NOMO-1 (cell line): ENCODE results near the gene OR2G6.
A peak's percentile ranks its signal among the peaks of the same experiment; 100 is the strongest.
"Not testable (repeated sequence)": the region's sequence is repeated elsewhere in the genome, so short reads cannot be mapped to it uniquely, and the experiment has no call there.

ENCODE experiments used
- DNase-seq, 2 experiments: peaks; one replicate each; lab custom pipeline; 2025; ENCODE audit not compliant: unreplicated experiment in 2 of 2; lab: John Stamatoyannopoulos, UW

OR2G6 gene

GRCh38 chr1:248507773-248508172, at the start of gene OR2G6:
TSS of gene OR2G6 (plus strand) at chr1:248508073. CDS start at chr1:248521647, 13,574 bp downstream.
- not testable (repeated sequence) for DNase-seq

GRCh38 chr1:248459117-248459516, 48.8 kb upstream of the OR2G6 start:
- DNase-seq, result not testable (repeated sequence)

- DNase-seq, result no peak
Observed at GRCh38 chr1:248471154-248471553, 36.7 kb upstream of the OR2G6 start.

GRCh38 chr1:248472111-248472510, 35.8 kb upstream of the OR2G6 start:
- DNase-seq, result not testable (repeated sequence)

- not testable (repeated sequence) for DNase-seq
Observed at GRCh38 chr1:248473051-248473450, 34.8 kb upstream of the OR2G6 start, which contains the start of gene OR2T3. TSS of gene OR2T3 (plus strand) at chr1:248473351. CDS start at chr1:248473351, 0 bp downstream.

GRCh38 chr1:248475660-248476059, 32.2 kb upstream of the OR2G6 start:
- not testable (repeated sequence) for DNase-seq

- DNase-seq, result not testable (repeated sequence)
Observed at GRCh38 chr1:248481686-248482579, 25.9 kb upstream of the OR2G6 start.

- not testable (repeated sequence) for DNase-seq
Observed at GRCh38 chr1:248488289-248488688, 19.6 kb upstream of the OR2G6 start, which contains the start of gene OR2T5. TSS of gene OR2T5 (plus strand) at chr1:248488589. CDS start at chr1:248488589, 0 bp downstream.

GRCh38 chr1:248496661-248497060, 11.2 kb upstream of the OR2G6 start:
- DNase-seq, result not testable (repeated sequence)

- not testable (repeated sequence) for DNase-seq
Observed at GRCh38 chr1:248500305-248501035, 7.4 kb upstream of the OR2G6 start.

GRCh38 chr1:248510217-248510616, 2.3 kb downstream of the OR2G6 start:
- DNase-seq, result not testable (repeated sequence)

- DNase-seq, result no peak
Observed at GRCh38 chr1:248521856-248522255, 14.0 kb downstream of the OR2G6 start.

- DNase-seq, result not testable (repeated sequence)
Observed at GRCh38 chr1:248537449-248537848, 29.6 kb downstream of the OR2G6 start.

- not testable (repeated sequence) for DNase-seq
Observed at GRCh38 chr1:248547383-248547782, 39.5 kb downstream of the OR2G6 start.

GRCh38 chr1:248551027-248551426, 43.2 kb downstream of the OR2G6 start:
- not testable (repeated sequence) for DNase-seq

- not testable (repeated sequence) for DNase-seq
Observed at GRCh38 chr1:248562672-248563071, 54.8 kb downstream of the OR2G6 start, which contains the start of gene OR2T29. TSS of gene OR2T29 (minus strand) at chr1:248562772. CDS start at chr1:248559491, 3,281 bp downstream.

GRCh38 chr1:248565530-248566373, 57.9 kb downstream of the OR2G6 start:
- DNase-seq, result not testable (repeated sequence)

- peak in 1 of 2 experiments; percentile 53 for DNase-seq
Observed at GRCh38 chr1:248569049-248569448, 61.2 kb downstream of the OR2G6 start.

GRCh38 chr1:248570811-248571210, 62.9 kb downstream of the OR2G6 start:
- DNase-seq, result peak in 1 of 2 experiments; percentile 49

GRCh38 chr1:248572049-248572448, 64.2 kb downstream of the OR2G6 start:
- not testable (repeated sequence) for DNase-seq
